Caco-2 (cell line): Measurements from ENCODE around the gene KLK1. TPM values are rescaled to one million over a fixed set of nuclear protein-coding genes. Genes with fewer than 3 reads are reported as not detected.

ENCODE experiments used
- BruUV-seq: library from RNA; stranded (reverse); fragments of 400-500 nt; replicated peaks from 2 replicates; lab custom pipeline; 2021; lab: Mats Ljungman, UMichigan
- CTCF ChIA-PET: fragments of 300-600 bp; sonication (Branson Sonifier 250); formaldehyde crosslinking; loops from one replicate; lab custom pipeline; 2022; ENCODE audit warnings: antibody characterized with exemption; lab: Charles Lee
- POLR2A ChIA-PET: fragments of 300-600 bp; sonication (Branson Sonifier 250); formaldehyde crosslinking; loops from one replicate; lab custom pipeline; 2022; ENCODE audit warnings: antibody characterized with exemption; lab: Charles Lee
- DNase-seq, 2 experiments: peaks; one replicate each; pipeline versions ENCODE4 v3.0.0 to v3.0.0-alpha.2; 2020 to 2022
- H3K27me3 ChIP-seq: replicated peaks from 2 replicates; pipeline ENCODE4 v1.6.0; 2011; ENCODE audit warnings: low read length; ENCODE audit not compliant: control insufficient read depth, insufficient read depth
- H3K36me3 ChIP-seq: 2 replicates; pipeline ENCODE4 v1.5.1; 2011; ENCODE audit warnings: low read length; ENCODE audit not compliant: control insufficient read depth, insufficient read depth
- H3K4me1 ChIP-seq: fragments of 250-450 bp; sonication (Bioruptor Pico); 2 replicates; pipeline ENCODE4 v1.5.1; 2020; ENCODE audit warnings: mild to moderate bottlenecking
- H3K4me3 ChIP-seq: 2 replicates; pipeline ENCODE4 v1.5.1; 2011; ENCODE audit warnings: low read depth, mild to moderate bottlenecking, control low read depth, low read length
- H3K9me3 ChIP-seq: fragments of 250-450 bp; sonication (Bioruptor Pico); 2 replicates; pipeline ENCODE4 v1.5.1; 2020; ENCODE audit warnings: mild to moderate bottlenecking, moderate library complexity
- H3K27ac Mint-ChIP-seq: one replicate; pipeline ENCODE4 v1.8.0; 2022; ENCODE audit warnings: mixed read lengths; ENCODE audit not compliant: unreplicated experiment
- H3K27me3 Mint-ChIP-seq: one replicate; pipeline ENCODE4 v1.8.0; 2022; ENCODE audit warnings: mixed read lengths; ENCODE audit not compliant: insufficient read depth, unreplicated experiment
- H3K36me3 Mint-ChIP-seq: one replicate; pipeline ENCODE4 v1.8.0; 2022; ENCODE audit warnings: mild to moderate bottlenecking, mixed read lengths; ENCODE audit not compliant: insufficient read depth, unreplicated experiment
- H3K4me1 Mint-ChIP-seq: one replicate; pipeline ENCODE4 v1.8.0; 2022; ENCODE audit warnings: low read depth, mixed read lengths; ENCODE audit not compliant: unreplicated experiment
- H3K4me3 Mint-ChIP-seq: one replicate; pipeline ENCODE4 v1.8.0; 2022; ENCODE audit warnings: mild to moderate bottlenecking, moderate library complexity, mixed read lengths; ENCODE audit not compliant: unreplicated experiment
- H3K9me3 Mint-ChIP-seq: one replicate; pipeline ENCODE4 v1.8.0; 2022; ENCODE audit warnings: mixed read lengths; ENCODE audit not compliant: unreplicated experiment
- intact Hi-C: fragments of 100-400 bp; cut with micrococcal nuclease; formaldehyde crosslinking; loops from one replicate; pipeline ENCODE4 v1.10.0; 2022; ENCODE audit not compliant: unreplicated experiment
- total RNA-seq: library from RNA; stranded (reverse); gene quantifications from 2 replicates; pipeline ENCODE4 v1.2.3, GENCODE V29; 2022
- TF ChIP-seq, protein P1 (sequence below), 2 experiments: fragments of 200-600 bp in 1 of 2; IDR thresholded peaks; 1 replicate in 1 of 2; 2 replicates in 1 of 2; pipeline versions ENCODE4 v1.5.1 to v1.8.0; 2011 to 2022; ENCODE audit warnings: antibody characterized with exemption in 1 of 2, control low read depth in 1 of 2, inconsistent platforms in 1 of 2, low read depth in 1 of 2, low read length in 1 of 2, mild to moderate bottlenecking in 1 of 2, moderate library complexity in 1 of 2; ENCODE audit not compliant: insufficient read depth in 1 of 2, severe bottlenecking in 1 of 2, unreplicated experiment in 1 of 2

The KLK1 gene
- total RNA-seq, 1 experiment from 2014 or later, result 0.73 TPM

- no peak overlapping the region for H3K27ac Mint-ChIP-seq
- POLR2A ChIA-PET, result interaction anchor here (1.3 kb wide), 1 partner anchor 9 kb away, joined by 5 read pairs; no protein-coding TSS in a partner anchor
- TF ChIP-seq, protein P1, sequence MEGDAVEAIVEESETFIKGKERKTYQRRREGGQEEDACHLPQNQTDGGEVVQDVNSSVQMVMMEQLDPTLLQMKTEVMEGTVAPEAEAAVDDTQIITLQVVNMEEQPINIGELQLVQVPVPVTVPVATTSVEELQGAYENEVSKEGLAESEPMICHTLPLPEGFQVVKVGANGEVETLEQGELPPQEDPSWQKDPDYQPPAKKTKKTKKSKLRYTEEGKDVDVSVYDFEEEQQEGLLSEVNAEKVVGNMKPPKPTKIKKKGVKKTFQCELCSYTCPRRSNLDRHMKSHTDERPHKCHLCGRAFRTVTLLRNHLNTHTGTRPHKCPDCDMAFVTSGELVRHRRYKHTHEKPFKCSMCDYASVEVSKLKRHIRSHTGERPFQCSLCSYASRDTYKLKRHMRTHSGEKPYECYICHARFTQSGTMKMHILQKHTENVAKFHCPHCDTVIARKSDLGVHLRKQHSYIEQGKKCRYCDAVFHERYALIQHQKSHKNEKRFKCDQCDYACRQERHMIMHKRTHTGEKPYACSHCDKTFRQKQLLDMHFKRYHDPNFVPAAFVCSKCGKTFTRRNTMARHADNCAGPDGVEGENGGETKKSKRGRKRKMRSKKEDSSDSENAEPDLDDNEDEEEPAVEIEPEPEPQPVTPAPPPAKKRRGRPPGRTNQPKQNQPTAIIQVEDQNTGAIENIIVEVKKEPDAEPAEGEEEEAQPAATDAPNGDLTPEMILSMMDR (IDR thresholded peaks at IDR 0.05; ENCODE audit: insufficient read depth in 1 of 2, low read depth in 1 of 2, low read length in 1 of 2, severe bottlenecking in 1 of 2, unreplicated experiment in 1 of 2), result no peak
- Histone ChIP-seq H3K4me3 (no peak overlapping the region), H3K36me3 (peaks cover 10% of the 10 kb centered on the region), H3K27me3 (no peaks in the 10 kb centered on the region), H3K4me1 (no peaks in the 10 kb centered on the region), H3K9me3 (no peaks in the 10 kb centered on the region)
- H3K27me3 Mint-ChIP-seq, result peaks cover 1% of the 10 kb centered on the region
- no TSS peak for BruUV-seq
- H3K9me3 Mint-ChIP-seq, result no peaks in the 10 kb centered on the region
- H3K4me1 Mint-ChIP-seq, result peaks cover 2% of the 10 kb centered on the region
- no peak overlapping the region for H3K4me3 Mint-ChIP-seq
- intact Hi-C loops, result no loop called here
- CTCF ChIA-PET, result interaction anchor here (1.0 kb wide), 1 partner anchor 71 kb away, joined by 3 read pairs; no protein-coding TSS in a partner anchor
- peak in 1 of 2 experiments; percentile 39 for DNase-seq
- H3K36me3 Mint-ChIP-seq, result peaks cover 100% of the 10 kb centered on the region
Observed at GRCh38 chr19:50796128-50796633, 27.4 kb downstream of the KLK1 start.

DNA sequence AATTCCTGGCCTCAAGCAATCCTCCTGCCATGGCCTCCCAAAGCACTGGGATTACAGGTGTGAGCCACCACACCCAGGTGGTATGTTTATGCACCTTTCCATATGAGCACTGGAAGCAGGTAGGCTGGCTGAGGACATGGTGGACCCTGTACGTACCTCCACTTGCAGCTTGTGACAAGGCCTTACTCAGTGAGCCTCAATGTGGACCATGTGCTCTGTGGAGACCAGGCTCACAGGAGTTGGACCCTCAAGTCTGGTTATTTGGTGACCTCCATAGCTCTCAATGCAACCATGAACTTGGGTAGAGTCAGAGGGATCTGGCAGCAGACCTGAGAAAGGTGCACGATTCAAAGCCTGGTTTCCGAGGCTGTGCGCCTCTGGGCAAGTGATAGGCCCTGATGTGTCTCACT lies 27.9 kb downstream of the KLK1 start:
- TF ChIP-seq, protein P1 (IDR thresholded peaks at IDR 0.05; ENCODE audit: insufficient read depth in 1 of 2, low read depth in 1 of 2, low read length in 1 of 2, severe bottlenecking in 1 of 2, unreplicated experiment in 1 of 2), result no peak
- H3K4me3 Mint-ChIP-seq, result no peak overlapping the region
- H3K4me1 ChIP-seq, result no peaks in the 10 kb centered on the region
- H3K27me3 Mint-ChIP-seq, result peaks cover 5% of the 10 kb centered on the region
- H3K36me3 ChIP-seq, result peaks cover 10% of the 10 kb centered on the region
- no peaks in the 10 kb centered on the region for H3K9me3 ChIP-seq
- no TSS peak for BruUV-seq
- ChIA-PET POLR2A (interaction anchor here (1.3 kb wide), 1 partner anchor 9 kb away, joined by 5 read pairs; no protein-coding TSS in a partner anchor), CTCF (interaction anchor here (0.6 to 1.0 kb wide), 2 partner anchors 13 to 71 kb away, joined by 3 to 6 read pairs; no protein-coding TSS in a partner anchor)
- H3K27ac Mint-ChIP-seq, result no peak overlapping the region
- H3K36me3 Mint-ChIP-seq, result peaks cover 100% of the 10 kb centered on the region
- H3K27me3 ChIP-seq, result no peaks in the 10 kb centered on the region
- intact Hi-C loops, result loop anchor here (2.0 kb wide), 1 partner anchor 127 kb away; no protein-coding TSS in a partner anchor
- no peak overlapping the region for H3K4me3 ChIP-seq
- H3K9me3 Mint-ChIP-seq, result no peaks in the 10 kb centered on the region
- no peak for DNase-seq
- H3K4me1 Mint-ChIP-seq, result peaks cover 7% of the 10 kb centered on the region

DNA sequence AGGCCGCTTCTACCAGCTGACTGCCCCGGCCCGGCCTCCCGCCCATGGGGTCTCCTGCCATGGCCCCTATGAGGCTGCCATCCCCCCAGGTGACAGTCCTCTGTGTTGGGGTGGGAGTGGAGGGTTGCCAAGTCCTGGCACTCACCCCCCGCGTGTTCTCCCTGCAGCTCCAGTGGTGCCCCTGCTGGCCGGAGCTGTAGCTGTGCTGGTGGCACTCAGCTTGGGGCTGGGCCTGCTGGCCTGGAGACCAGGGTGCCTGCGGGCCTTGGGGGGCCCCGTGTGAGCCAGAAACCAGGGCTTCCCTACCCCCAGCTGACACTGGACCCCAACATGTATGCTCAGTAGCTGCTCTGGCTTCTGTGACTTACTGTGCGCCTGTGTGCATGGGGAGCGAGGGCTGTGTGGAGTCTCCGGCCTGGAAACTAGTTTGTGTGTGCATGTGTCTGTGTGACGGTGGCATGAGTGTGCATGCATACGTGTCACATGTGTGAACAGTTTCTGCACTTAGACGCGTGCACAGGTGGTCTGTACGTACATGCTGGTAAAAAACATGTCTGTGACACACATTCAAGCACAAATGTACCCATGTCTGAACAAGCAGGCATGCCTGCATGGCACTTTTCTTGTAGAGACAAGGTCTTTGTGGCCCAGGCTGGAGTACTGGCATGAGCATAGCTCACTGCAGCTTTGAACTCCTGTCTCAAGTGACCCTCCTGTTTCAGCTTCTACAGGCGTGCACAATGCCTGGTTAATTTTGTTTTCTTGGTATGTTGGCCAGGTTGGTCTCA lies 28.5 kb downstream of the KLK1 start:
- H3K27ac Mint-ChIP-seq, result peak overlapping the region; percentile 30
- intact Hi-C loops, result loop anchor here (2.0 kb wide), 1 partner anchor 128 kb away; no protein-coding TSS in a partner anchor
- no peaks in the 10 kb centered on the region for H3K9me3 ChIP-seq
- CTCF ChIA-PET, result interaction anchor here (0.6 to 1.0 kb wide), 2 partner anchors 12 to 70 kb away, joined by 3 to 6 read pairs; no protein-coding TSS in a partner anchor
- H3K36me3 ChIP-seq, result peaks cover 10% of the 10 kb centered on the region
- H3K9me3 Mint-ChIP-seq, result no peaks in the 10 kb centered on the region
- TF ChIP-seq, protein P1 (IDR thresholded peaks at IDR 0.05; ENCODE audit: insufficient read depth in 1 of 2, low read depth in 1 of 2, low read length in 1 of 2, severe bottlenecking in 1 of 2, unreplicated experiment in 1 of 2), result peak in 1 of 2 experiments; percentile 40
- H3K4me1 ChIP-seq, result no peaks in the 10 kb centered on the region
- H3K36me3 Mint-ChIP-seq, result peaks cover 96% of the 10 kb centered on the region
- no TSS peak for BruUV-seq
- H3K27me3 ChIP-seq, result no peaks in the 10 kb centered on the region
- POLR2A ChIA-PET, result no interaction called here
- DNase-seq, result peak; percentile 58 to 65
- H3K4me3 Mint-ChIP-seq, result no peak overlapping the region
- H3K4me1 Mint-ChIP-seq, result peaks cover 7% of the 10 kb centered on the region
- peaks cover 5% of the 10 kb centered on the region for H3K27me3 Mint-ChIP-seq
- H3K4me3 ChIP-seq, result no peak overlapping the region
